NCI-H1436 (cell line): ENCODE measurements around the gene LZTS2.
A peak's percentile ranks its signal among the peaks of the same experiment; 100 is the strongest.

Experiments used
- DNase-seq: peaks from one replicate; lab custom pipeline; 2025; lab: John Stamatoyannopoulos, UW

The LZTS2 gene

GRCh38 chr10:100978121-100978900 is 21.3 kb upstream of the LZTS2 start:
- DNase-seq: no peak

- no peak for DNase-seq
These were observed 20.8 kb upstream of the LZTS2 start for GRCh38 chr10:100978901-100979195.

GRCh38 chr10:100979791-100980272 is 19.8 kb upstream of the LZTS2 start:
- no peak for DNase-seq

GRCh38 chr10:100980311-100980710 is 19.3 kb upstream of the LZTS2 start:
- DNase-seq: no peak

- no peak for DNase-seq
These were observed 18.9 kb upstream of the LZTS2 start for GRCh38 chr10:100980711-100981110.

- DNase-seq: no peak
These were observed 18.3 kb upstream of the LZTS2 start for GRCh38 chr10:100981178-100981772.

- DNase-seq: no peak
These were observed 16.4 kb upstream of the LZTS2 start for GRCh38 chr10:100982916-100983830.

GRCh38 chr10:100983868-100984671 is 15.5 kb upstream of the LZTS2 start:
- no peak for DNase-seq

GRCh38 chr10:100984672-100985177 is 14.9 kb upstream of the LZTS2 start:
- DNase-seq: no peak

GRCh38 chr10:100985336-100985735 is 14.3 kb upstream of the LZTS2 start:
- no peak for DNase-seq

GRCh38 chr10:100986623-100986951 is 13.0 kb upstream of the LZTS2 start:
- no peak for DNase-seq

GRCh38 chr10:100986952-100987684 is 12.5 kb upstream of the LZTS2 start, which contains the start of the genes MRPL43 and TWNK:
Gene MRPL43 (minus strand): TSS chr10:100987497. CDS start chr10:100987443, 54 bp downstream.
Gene TWNK (plus strand): TSS chr10:100987543. CDS start chr10:100988211, 668 bp downstream.
- DNase-seq: peak; percentile 67

GRCh38 chr10:100987685-100988049 is 11.9 kb upstream of the LZTS2 start:
- DNase-seq: no peak

GRCh38 chr10:100988166-100988565 is 11.4 kb upstream of the LZTS2 start:
- DNase-seq: no peak

GRCh38 chr10:100989088-100989487 is 10.5 kb upstream of the LZTS2 start:
- no peak for DNase-seq

- DNase-seq: no peak
These were observed 5.5 kb upstream of the LZTS2 start for GRCh38 chr10:100993986-100994708.

- no peak for DNase-seq
These were observed 4.4 kb upstream of the LZTS2 start for GRCh38 chr10:100995181-100995580.

- peak; percentile 22 for DNase-seq
These were observed 2.8 kb upstream of the LZTS2 start for GRCh38 chr10:100996678-100997359.

- peak; percentile 46 for DNase-seq
These were observed 2.0 kb upstream of the LZTS2 start for GRCh38 chr10:100997360-100998182.
